Karpas-422 (cell line): ENCODE data around the gene AIRE. TPM values are rescaled to one million over a fixed set of nuclear protein-coding genes. Genes with fewer than 3 reads are reported as not detected.

Experiments used
- DNase-seq: peaks from one replicate; pipeline ENCODE4 v3.0.0-alpha.2; 2015
- H2AFZ ChIP-seq: fragments of 200-600 bp; sonication (generic); 2 replicates; pipeline ENCODE4 v1.6.1; 2014; ENCODE audit warnings: antibody characterized with exemption, low read length, mixed read lengths
- H3K27ac ChIP-seq: fragments of 200-600 bp; sonication (generic); 2 replicates; pipeline ENCODE4 v1.5.1; 2014; ENCODE audit warnings: mild to moderate bottlenecking, low read length, moderate library complexity
- H3K27me3 ChIP-seq: fragments of 200-600 bp; sonication (generic); 2 replicates; pipeline ENCODE4 v1.6.1; 2014; ENCODE audit warnings: low read length, mixed read lengths
- H3K36me3 ChIP-seq: fragments of 200-600 bp; sonication (generic); 2 replicates; pipeline ENCODE4 v1.6.1; 2014; ENCODE audit warnings: low read length, mixed read lengths; ENCODE audit not compliant: insufficient read depth
- H3K4me1 ChIP-seq: fragments of 200-600 bp; sonication (generic); 2 replicates; pipeline ENCODE4 v1.6.1; 2014; ENCODE audit warnings: mild to moderate bottlenecking, low read length, mixed read lengths
- H3K4me2 ChIP-seq: fragments of 200-600 bp; sonication (generic); 2 replicates; pipeline ENCODE4 v1.6.1; 2014; ENCODE audit warnings: low read length, low read depth, mild to moderate bottlenecking; ENCODE audit not compliant: poor library complexity, severe bottlenecking
- H3K4me3 ChIP-seq: fragments of 200-600 bp; sonication (generic); 2 replicates; pipeline ENCODE4 v1.5.1; 2014; ENCODE audit warnings: mild to moderate bottlenecking, antibody characterized with exemption, low read length, mixed read lengths
- H3K79me2 ChIP-seq: fragments of 200-600 bp; sonication (generic); 2 replicates; pipeline ENCODE4 v1.6.1; 2014; ENCODE audit warnings: mild to moderate bottlenecking, low read length, mixed read lengths
- H3K9ac ChIP-seq: fragments of 200-600 bp; sonication (generic); 2 replicates; pipeline ENCODE4 v1.6.0; 2014; ENCODE audit warnings: low read length
- H3K9me2 ChIP-seq: fragments of 200-600 bp; sonication (generic), shearing (Covaris generic); replicated peaks from 2 replicates; pipeline ENCODE4 v1.6.0; 2014; ENCODE audit warnings: mild to moderate bottlenecking, low read length, moderate library complexity; ENCODE audit not compliant: insufficient read depth
- H3K9me3 ChIP-seq: fragments of 300-700, 200-600 bp; sonication (generic); 2 replicates; pipeline ENCODE4 v1.6.1; 2014; ENCODE audit warnings: low read length, mixed read lengths
- H4K20me1 ChIP-seq: fragments of 200-600 bp; sonication (generic); 2 replicates; pipeline ENCODE4 v1.6.1; 2014; ENCODE audit warnings: mild to moderate bottlenecking, antibody characterized with exemption, low read length, low read depth; ENCODE audit not compliant: insufficient read depth
- total RNA-seq: library from RNA; depleted of rRNA; stranded (reverse); fragments of >200 nt; shearing (Covaris generic); gene quantifications from 2 replicates; pipeline ENCODE4 v1.2.3, GENCODE V29; 2014; ENCODE audit warnings: low replicate concordance

Gene AIRE
- total RNA-seq, 1 experiment from 2014 or later, result not detected

GRCh38 chr21:44253832-44254710 is 31.6 kb upstream of the AIRE start:
- Histone ChIP-seq H3K9me2 (no peaks in the 10 kb centered on the region), H3K4me3 (no peak overlapping the region), H3K36me3 (no peaks in the 10 kb centered on the region), H3K27ac (no peak overlapping the region), H3K27me3 (no peaks in the 10 kb centered on the region), H2AFZ (no peak overlapping the region), H3K9me3 (no peaks in the 10 kb centered on the region), H3K9ac (no peak overlapping the region), H3K4me2 (no peak overlapping the region), H4K20me1 (no peaks in the 10 kb centered on the region), H3K4me1 (no peaks in the 10 kb centered on the region), H3K79me2 (no peaks in the 10 kb centered on the region)
- DNase-seq, result no peak

GRCh38 chr21:44255511-44255981 is 30.1 kb upstream of the AIRE start:
- no peak overlapping the region for H2AFZ ChIP-seq
- no peak overlapping the region for H3K9ac ChIP-seq
- H3K79me2 ChIP-seq, result no peaks in the 10 kb centered on the region
- H3K27ac ChIP-seq, result no peak overlapping the region
- no peaks in the 10 kb centered on the region for H3K9me3 ChIP-seq
- H3K27me3 ChIP-seq, result no peaks in the 10 kb centered on the region
- no peak overlapping the region for H3K4me3 ChIP-seq
- H3K4me2 ChIP-seq, result no peak overlapping the region
- H3K9me2 ChIP-seq, result no peaks in the 10 kb centered on the region
- no peaks in the 10 kb centered on the region for H3K36me3 ChIP-seq
- no peak for DNase-seq
- no peaks in the 10 kb centered on the region; the same call in 1 of the 2 replicates for H4K20me1 ChIP-seq
- H3K4me1 ChIP-seq, result no peaks in the 10 kb centered on the region

- Histone ChIP-seq H3K4me1 (no peaks in the 10 kb centered on the region), H3K79me2 (no peaks in the 10 kb centered on the region), H3K9ac (no peak overlapping the region), H3K4me2 (no peak overlapping the region), H3K27me3 (no peaks in the 10 kb centered on the region), H3K36me3 (no peaks in the 10 kb centered on the region), H3K9me2 (no peaks in the 10 kb centered on the region), H3K27ac (no peak overlapping the region), H2AFZ (no peak overlapping the region), H3K4me3 (no peak overlapping the region), H4K20me1 (no peaks in the 10 kb centered on the region; the same call in 1 of the 2 replicates), H3K9me3 (no peaks in the 10 kb centered on the region)
- no peak for DNase-seq
These were observed 27.5 kb upstream of the AIRE start for GRCh38 chr21:44258056-44258725.

GRCh38 chr21:44259082-44259705 is 26.5 kb upstream of the AIRE start:
- no peak overlapping the region for H3K4me3 ChIP-seq
- no peaks in the 10 kb centered on the region for H3K27me3 ChIP-seq
- H3K9ac ChIP-seq, result no peak overlapping the region
- H3K4me2 ChIP-seq, result no peak overlapping the region
- no peaks in the 10 kb centered on the region for H3K79me2 ChIP-seq
- H3K27ac ChIP-seq, result no peak overlapping the region
- H3K9me2 ChIP-seq, result no peaks in the 10 kb centered on the region
- DNase-seq, result no peak
- no peaks in the 10 kb centered on the region for H3K36me3 ChIP-seq
- no peak overlapping the region for H2AFZ ChIP-seq
- H3K4me1 ChIP-seq, result no peaks in the 10 kb centered on the region
- no peaks in the 10 kb centered on the region for H3K9me3 ChIP-seq
- H4K20me1 ChIP-seq, result no peaks in the 10 kb centered on the region; the same call in 1 of the 2 replicates

GRCh38 chr21:44260066-44260465 is 25.6 kb upstream of the AIRE start:
- no peaks in the 10 kb centered on the region for H3K27me3 ChIP-seq
- no peaks in the 10 kb centered on the region for H3K9me3 ChIP-seq
- no peaks in the 10 kb centered on the region for H3K9me2 ChIP-seq
- no peak overlapping the region for H3K4me2 ChIP-seq
- H3K4me3 ChIP-seq, result no peak overlapping the region
- DNase-seq, result no peak
- H3K4me1 ChIP-seq, result no peaks in the 10 kb centered on the region
- no peak overlapping the region for H3K9ac ChIP-seq
- H3K36me3 ChIP-seq, result no peaks in the 10 kb centered on the region
- H4K20me1 ChIP-seq, result no peaks in the 10 kb centered on the region; the same call in 1 of the 2 replicates
- no peak overlapping the region for H3K27ac ChIP-seq
- H3K79me2 ChIP-seq, result no peaks in the 10 kb centered on the region
- no peak overlapping the region for H2AFZ ChIP-seq

- no peaks in the 10 kb centered on the region for H3K9me3 ChIP-seq
- H4K20me1 ChIP-seq, result no peaks in the 10 kb centered on the region; the same call in 1 of the 2 replicates
- no peak overlapping the region for H2AFZ ChIP-seq
- H3K79me2 ChIP-seq, result no peaks in the 10 kb centered on the region
- H3K9ac ChIP-seq, result no peak overlapping the region
- H3K4me2 ChIP-seq, result no peak overlapping the region
- H3K4me3 ChIP-seq, result no peak overlapping the region
- no peaks in the 10 kb centered on the region for H3K36me3 ChIP-seq
- no peaks in the 10 kb centered on the region for H3K9me2 ChIP-seq
- no peaks in the 10 kb centered on the region for H3K4me1 ChIP-seq
- no peak overlapping the region for H3K27ac ChIP-seq
- no peaks in the 10 kb centered on the region for H3K27me3 ChIP-seq
- DNase-seq, result no peak
These were observed 24.7 kb upstream of the AIRE start for GRCh38 chr21:44260791-44261631.

- no peak within 1 kb of the TSS for H3K4me3 ChIP-seq
These were observed 23.9 kb upstream of the AIRE start, which contains the start of gene DNMT3L for GRCh38 chr21:44261675-44262295. Gene DNMT3L (minus strand): TSS chr21:44261897. CDS start chr21:44261259, 638 bp downstream.

More at GRCh38 chr21:44261675-44262295, 23.9 kb upstream of the AIRE start, which contains the start of gene DNMT3L:
- Histone ChIP-seq H3K36me3 (no peaks in the 10 kb centered on the region), H3K4me1 (no peaks in the 10 kb centered on the region), H4K20me1 (no peaks in the 10 kb centered on the region; the same call in 1 of the 2 replicates), H2AFZ (no peak within 1 kb of the TSS), H3K4me2 (no peak within 1 kb of the TSS), H3K9me2 (no peaks in the 10 kb centered on the region), H3K27ac (no peak within 1 kb of the TSS), H3K9ac (no peak within 1 kb of the TSS), H3K27me3 (no peaks in the 10 kb centered on the region), H3K79me2 (no peaks in the 10 kb centered on the region), H3K9me3 (no peaks in the 10 kb centered on the region)
- DNase-seq, result no peak
